Endodermal cell (in vitro differentiated cells): ENCODE measurements around the gene CATSPER4. TPM values are rescaled to one million over a fixed set of nuclear protein-coding genes. Genes with fewer than 3 reads are reported as not detected.

ENCODE experiments used
- DNase-seq: peaks from one replicate; pipeline ENCODE4 v3.0.0-alpha.2; 2017
- H3K27ac ChIP-seq: 2 replicates; pipeline ENCODE4 v1.5.1; 2013; ENCODE audit warnings: mild to moderate bottlenecking, low read depth, low read length, moderate library complexity
- H3K27me3 ChIP-seq: 2 replicates; pipeline ENCODE4 v1.6.1; 2013; ENCODE audit warnings: mild to moderate bottlenecking, low read length, moderate library complexity; ENCODE audit not compliant: insufficient read depth, control insufficient read depth, poor library complexity, severe bottlenecking
- H3K36me3 ChIP-seq: 2 replicates; pipeline ENCODE4 v1.7.0; 2013; ENCODE audit warnings: mild to moderate bottlenecking, low read length, moderate library complexity; ENCODE audit not compliant: control insufficient read depth, insufficient read depth
- H3K4me1 ChIP-seq: one replicate; pipeline ENCODE4 v1.7.0; 2013; ENCODE audit warnings: low read length; ENCODE audit not compliant: control insufficient read depth, insufficient read depth
- H3K4me3 ChIP-seq: 2 replicates; pipeline ENCODE4 v1.5.1; 2013; ENCODE audit warnings: mild to moderate bottlenecking, low read length, moderate library complexity
- H3K9ac ChIP-seq: 2 replicates; pipeline ENCODE4 v1.6.1; 2013; ENCODE audit warnings: mild to moderate bottlenecking, low read length, moderate library complexity; ENCODE audit not compliant: poor library complexity, severe bottlenecking; ENCODE audit errors: extremely low read depth
- H3K9me3 ChIP-seq: 2 replicates; pipeline ENCODE4 v1.6.1; 2013; ENCODE audit warnings: mild to moderate bottlenecking, low read length, moderate library complexity; ENCODE audit not compliant: control insufficient read depth
- H3K27ac Mint-ChIP-seq: 2 replicates; pipeline ENCODE4 v1.8.0; 2020; ENCODE audit warnings: mixed read lengths
- H3K27me3 Mint-ChIP-seq: 2 replicates; pipeline ENCODE4 v1.8.0; 2021; ENCODE audit warnings: mild to moderate bottlenecking, mixed read lengths; ENCODE audit not compliant: insufficient read depth
- H3K36me3 Mint-ChIP-seq: 2 replicates; pipeline ENCODE4 v1.8.0; 2020; ENCODE audit warnings: low read depth, mixed read lengths
- H3K4me1 Mint-ChIP-seq: 2 replicates; pipeline ENCODE4 v1.8.0; 2020; ENCODE audit warnings: mixed read lengths
- H3K4me3 Mint-ChIP-seq: 2 replicates; pipeline ENCODE4 v1.8.0; 2020; ENCODE audit warnings: mild to moderate bottlenecking, moderate library complexity, mixed read lengths
- H3K9me3 Mint-ChIP-seq: 2 replicates; pipeline ENCODE4 v1.8.0; 2020; ENCODE audit warnings: mild to moderate bottlenecking, mixed read lengths
- CTCF ChIP-seq: fragments of 200-600 bp; sonication (generic); conservative IDR thresholded peaks from 2 replicates; pipeline ENCODE4 v1.5.0; 2021; ENCODE audit warnings: antibody characterized with exemption, mild to moderate bottlenecking
- whole genome bisulfite sequencing, 2 experiments: methylation state at CpG; one replicate each; pipeline versions ENCODE4 v1.1.5 to v1.1.7; 2013; ENCODE audit warnings: missing lambda C conversion rate in 2 of 2, mixed read lengths in 1 of 2; ENCODE audit not compliant: insufficient coverage in 1 of 2, insufficient read length in 1 of 2; 5-methylcytosine and 5-hydroxymethylcytosine counted together
- total RNA-seq, 2 donors: library from RNA; stranded (reverse); fragmentation: NEBNext Ultra II Directional in 1 of 2; extraction: Animal tissue kit (Norgen Biotek cat#: 25700) in 1 of 2; gene quantifications; 2 replicates in 1 of 2; 3 replicates in 1 of 2; pipeline ENCODE4 v1.2.1, GENCODE V29; 2021

CATSPER4 gene
- total RNA-seq, 2 donors from 2014 or later, result 0.20 to 0.35 TPM

GRCh38 chr1:26195805-26196204 lies 5.4 kb downstream of the CATSPER4 start:
- Histone ChIP-seq H3K36me3 (no peaks in the 10 kb centered on the region), H3K4me3 (no peak overlapping the region)

GRCh38 chr1:26197301-26197700 lies 6.9 kb downstream of the CATSPER4 start:
- Mint-ChIP-seq H3K36me3 (no peaks in the 10 kb centered on the region), H3K9me3 (no peaks in the 10 kb centered on the region), H3K27ac (no peak overlapping the region), H3K4me1 (peaks cover 11% of the 10 kb centered on the region), H3K27me3 (peaks cover 7% of the 10 kb centered on the region), H3K4me3 (no peak overlapping the region)
- Histone ChIP-seq H3K4me1 (no peaks in the 10 kb centered on the region), H3K36me3 (no peaks in the 10 kb centered on the region), H3K27ac (no peak overlapping the region), H3K4me3 (no peak overlapping the region), H3K27me3 (no peaks in the 10 kb centered on the region), H3K9me3 (no peaks in the 10 kb centered on the region), H3K9ac (no peak overlapping the region)
- WGBS, 2 experiments, result 94% methylated on average over 3 of the region's 3 CpGs
- no peak for DNase-seq
- no peak for TF ChIP-seq CTCF

More at GRCh38 chr1:26195805-26196204, 5.4 kb downstream of the CATSPER4 start:
- WGBS, 2 experiments, result 92 to 100% methylated on average over 2 to 3 of the region's 3 CpGs
- Mint-ChIP-seq H3K4me3 (no peak overlapping the region), H3K36me3 (no peaks in the 10 kb centered on the region), H3K27me3 (peaks cover 9% of the 10 kb centered on the region), H3K9me3 (no peaks in the 10 kb centered on the region), H3K4me1 (peaks cover 8% of the 10 kb centered on the region), H3K27ac (no peak overlapping the region)
- no peak overlapping the region for H3K27ac ChIP-seq
- H3K9ac ChIP-seq, result no peak overlapping the region
- H3K4me1 ChIP-seq, result no peaks in the 10 kb centered on the region
- no peak for DNase-seq
- no peaks in the 10 kb centered on the region for H3K9me3 ChIP-seq
- no peaks in the 10 kb centered on the region for H3K27me3 ChIP-seq
- no peak for TF ChIP-seq CTCF

GRCh38 chr1:26197813-26198212 lies 7.4 kb downstream of the CATSPER4 start:
- Histone ChIP-seq H3K4me3 (no peak overlapping the region), H3K27me3 (no peaks in the 10 kb centered on the region), H3K9me3 (no peaks in the 10 kb centered on the region), H3K9ac (no peak overlapping the region), H3K4me1 (no peaks in the 10 kb centered on the region), H3K27ac (no peak overlapping the region), H3K36me3 (no peaks in the 10 kb centered on the region)
- WGBS, 2 experiments, result 84 to 85% methylated on average over 10 to 11 of the region's 11 CpGs
- H3K9me3 Mint-ChIP-seq, result no peaks in the 10 kb centered on the region
- no peak for TF ChIP-seq CTCF
- H3K27me3 Mint-ChIP-seq, result peaks cover 11% of the 10 kb centered on the region
- no peak overlapping the region for H3K27ac Mint-ChIP-seq
- no peak overlapping the region for H3K4me3 Mint-ChIP-seq
- peaks cover 11% of the 10 kb centered on the region for H3K4me1 Mint-ChIP-seq
- DNase-seq, result no peak
- H3K36me3 Mint-ChIP-seq, result no peaks in the 10 kb centered on the region
